Spleen (tissue), 7 donors: Measurements from ENCODE around the gene TENM4.
"Not testable (repeated sequence)": the region's sequence is repeated elsewhere in the genome, so short reads cannot be mapped to it uniquely, and the experiment has no call there.

Source experiments
- CTCF ChIP-seq, 11 experiments: fragments of 200-600 bp in 7 of 11; fragments of 450-650 bp in 4 of 11; sonication (generic) in 4 of 11; IDR thresholded peaks in 8 of 11; conservative IDR thresholded peaks in 3 of 11; 1 replicate in 7 of 11; 2 replicates in 4 of 11; pipeline versions ENCODE4 v1.4.0 to v1.8.0; 2016 to 2021; ENCODE audit warnings: antibody characterized with exemption in 11 of 11, inconsistent platforms in 4 of 11, mild to moderate bottlenecking in 1 of 11
- POLR2A ChIP-seq, 3 donors: fragments of 450-650 bp; IDR thresholded peaks; one replicate each; pipeline ENCODE4 v1.5.1; 2017; ENCODE audit warnings: antibody characterized with exemption in 3 of 3, mild to moderate bottlenecking in 1 of 3
- POLR2AphosphoS5 ChIP-seq, 3 donors: sonication (generic); formaldehyde crosslinking; IDR thresholded peaks; one replicate each; pipeline ENCODE4 v1.5.1; 2017; ENCODE audit warnings: antibody characterized with exemption in 3 of 3
- donor health status: DM: no; HTN: no; CAD: no; lungs with moderate emphysema.
- donor health status: DM: no; HTN: no; CAD: no.
- donor health status: DM: no; HTN: no; CAD: no.

GRCh38 chr11:79191716-79192115 lies 249.1 kb downstream of the TENM4 start:
- TF ChIP-seq POLR2A (IDR thresholded peaks at IDR 0.05); CTCF (IDR thresholded peaks at IDR 0.05 in 8 of 11, conservative IDR thresholded peaks at IDR 0.05 in 3 of 11); POLR2AphosphoS5 (IDR thresholded peaks at IDR 0.05): not testable (repeated sequence)
